Measurements from ENCODE around the gene TSC2.
"Not testable (repeated sequence)": the region's sequence is repeated elsewhere in the genome, so short reads cannot be mapped to it uniquely, and the experiment has no call there.

TSC2 gene

DNA sequence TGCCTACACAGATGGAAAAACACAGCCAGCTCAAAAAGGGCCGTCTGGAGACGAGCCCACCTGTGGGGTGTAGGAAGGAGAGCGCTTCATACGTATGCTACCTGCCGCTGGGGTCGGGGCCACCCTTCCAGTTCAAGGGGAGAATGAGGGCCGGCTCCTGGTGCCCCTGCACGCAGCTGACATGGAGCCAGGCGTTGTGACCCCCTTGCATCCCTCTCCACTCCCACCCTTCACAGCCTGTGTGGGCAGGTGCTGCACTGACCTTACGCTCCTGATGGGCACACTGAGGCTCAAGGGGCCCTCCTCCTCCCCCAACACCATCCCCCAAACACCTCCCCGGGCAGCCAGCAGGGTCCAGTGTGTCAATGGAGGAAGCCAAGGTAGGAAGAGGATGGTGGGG is 77.8 kb downstream of the TSC2 start:
- DNase-seq, result not testable (repeated sequence)

DNA sequence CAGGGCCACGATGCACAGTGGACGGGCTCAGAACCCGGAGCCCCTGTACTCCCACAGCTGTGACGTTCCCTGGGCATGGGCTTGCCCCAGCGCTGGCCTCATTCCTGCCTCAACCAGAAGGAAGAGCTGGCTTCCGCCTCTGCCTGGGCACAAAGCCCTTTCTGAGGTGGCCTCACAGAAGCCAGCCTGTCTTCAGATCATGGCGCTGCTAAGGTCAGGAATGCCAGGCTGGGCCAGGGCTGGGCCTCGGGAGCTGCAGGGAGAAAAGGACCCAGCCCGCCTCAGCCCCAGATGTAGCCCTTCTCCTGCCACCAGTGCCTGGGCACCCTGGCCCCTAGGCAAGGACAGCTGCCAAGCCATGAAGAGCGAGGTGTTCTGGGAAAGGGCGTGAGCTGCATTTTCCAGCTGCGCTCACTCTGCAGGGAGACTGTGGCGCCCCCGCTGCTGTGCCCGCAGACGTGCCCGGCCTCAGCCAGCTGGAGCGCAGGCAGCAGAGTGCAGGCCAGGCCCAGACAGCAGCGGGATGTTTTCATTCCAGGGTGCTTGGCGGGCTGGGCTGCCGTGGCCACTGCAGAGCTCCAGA is 78.5 kb downstream of the TSC2 start:
- DNase-seq, result not testable (repeated sequence)

DNA sequence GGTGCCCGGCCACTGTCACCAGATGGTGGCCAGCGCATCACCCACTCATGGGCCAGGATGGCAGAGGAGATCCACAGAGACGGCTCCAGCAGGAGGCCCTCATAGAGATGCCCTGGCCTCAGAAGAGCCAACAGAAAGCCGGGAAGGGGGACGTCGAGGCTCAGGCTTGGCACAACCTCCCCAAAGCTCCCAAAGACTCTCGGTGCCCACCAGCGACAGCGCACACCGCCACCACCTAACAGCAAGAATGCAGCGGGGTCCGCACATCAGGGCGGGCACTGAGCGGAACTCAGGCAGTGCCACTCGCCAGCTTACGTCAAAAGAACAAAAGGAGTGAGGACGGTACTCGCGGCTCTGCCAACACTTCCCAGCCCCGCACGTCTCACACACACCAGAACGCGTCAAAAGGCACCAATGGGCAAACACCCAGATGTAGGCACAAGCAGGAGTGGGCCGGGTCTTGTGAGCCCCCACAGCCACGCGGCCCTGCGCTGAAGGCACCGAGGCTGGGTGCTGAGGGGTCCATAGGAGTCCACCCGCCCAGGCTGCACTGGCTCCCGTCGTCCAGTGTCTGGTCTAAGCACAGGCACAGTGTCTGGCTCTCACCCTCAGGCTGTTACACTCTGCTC is 79.3 kb downstream of the TSC2 start:
- DNase-seq, result peak in 1 of 2 donors; percentile 11

DNA sequence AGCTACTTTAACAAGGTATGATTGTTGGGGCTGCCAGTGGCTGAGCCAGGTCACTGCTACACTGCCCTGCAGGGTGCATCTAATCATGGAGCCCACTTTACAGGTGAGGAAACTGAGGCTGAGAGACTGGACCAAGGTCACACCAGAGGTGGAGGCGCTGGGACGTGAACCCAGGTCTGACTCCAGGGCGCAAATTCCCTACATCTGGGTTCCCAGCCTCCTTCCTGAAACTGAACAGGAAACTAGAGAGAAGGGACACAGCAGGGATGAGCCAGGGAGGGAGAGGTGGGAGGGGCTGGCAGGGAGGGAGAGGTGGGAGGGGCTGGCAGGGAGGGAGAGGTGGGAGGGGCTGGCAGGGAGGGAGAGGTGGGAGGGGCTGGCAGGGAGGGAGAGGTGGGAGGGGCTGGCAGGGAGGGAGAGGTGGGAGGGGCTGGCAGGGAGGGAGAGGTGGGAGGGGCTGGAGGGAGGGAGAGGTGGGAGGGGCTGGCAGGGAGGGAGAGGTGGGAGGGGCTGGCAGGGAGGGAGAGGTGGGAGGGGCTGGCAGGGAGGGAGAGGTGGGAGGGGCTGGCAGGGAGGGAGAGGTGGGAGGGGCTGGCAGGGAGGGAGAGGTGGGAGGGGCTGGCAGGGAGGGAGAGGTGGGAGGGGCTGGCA is 80.0 kb downstream of the TSC2 start:
- DNase-seq, result peak; percentile 45 to 47

DNA sequence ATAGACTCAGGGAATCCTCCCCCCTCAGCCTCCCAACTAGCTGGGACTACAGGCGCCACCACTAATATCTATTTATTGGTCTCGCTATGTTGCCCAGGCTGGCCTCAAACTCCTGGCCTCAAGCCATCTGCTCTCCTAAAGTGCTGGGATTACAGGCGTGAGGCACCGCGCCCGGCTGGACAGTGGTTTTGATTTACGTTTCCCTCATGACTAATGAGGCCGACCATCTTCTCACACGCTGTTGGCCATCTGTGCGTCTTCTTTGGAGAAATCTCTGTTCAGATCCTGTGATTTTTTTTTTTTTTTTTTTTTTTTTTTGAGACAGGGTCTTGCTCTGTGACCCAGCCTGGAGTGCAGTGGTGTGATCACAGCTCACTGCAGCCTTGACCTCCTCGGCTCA is 81.5 kb downstream of the TSC2 start:
- DNase-seq, result not testable (repeated sequence)

DNA sequence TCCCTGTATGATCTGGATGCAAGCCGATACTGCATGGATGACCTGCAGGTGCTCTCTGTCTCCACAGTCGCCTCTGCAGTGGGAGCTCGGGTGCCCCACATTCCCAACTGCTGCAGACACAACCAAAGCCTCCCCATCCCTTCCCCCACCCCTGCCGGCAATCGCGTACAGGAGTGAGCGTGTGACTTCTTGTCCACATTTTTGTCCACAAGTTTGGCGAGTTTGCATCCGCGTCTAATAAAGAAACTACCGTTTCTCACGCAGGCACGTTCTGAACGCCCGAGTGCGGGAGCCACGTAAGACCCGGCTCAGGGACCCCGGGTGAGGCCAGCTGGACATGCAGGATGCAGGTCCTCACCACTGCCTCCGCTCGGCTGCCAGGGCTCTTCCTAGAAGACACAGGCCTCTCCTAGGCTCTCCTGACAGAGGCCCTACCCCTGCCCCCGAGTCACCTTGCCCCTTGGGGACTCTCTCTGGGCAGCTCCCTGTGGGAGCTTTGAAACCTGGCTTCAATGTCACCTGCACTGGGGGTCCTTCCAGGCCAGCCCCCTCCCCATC is 82.2 kb downstream of the TSC2 start:
- DNase-seq, result not testable (repeated sequence)

DNA sequence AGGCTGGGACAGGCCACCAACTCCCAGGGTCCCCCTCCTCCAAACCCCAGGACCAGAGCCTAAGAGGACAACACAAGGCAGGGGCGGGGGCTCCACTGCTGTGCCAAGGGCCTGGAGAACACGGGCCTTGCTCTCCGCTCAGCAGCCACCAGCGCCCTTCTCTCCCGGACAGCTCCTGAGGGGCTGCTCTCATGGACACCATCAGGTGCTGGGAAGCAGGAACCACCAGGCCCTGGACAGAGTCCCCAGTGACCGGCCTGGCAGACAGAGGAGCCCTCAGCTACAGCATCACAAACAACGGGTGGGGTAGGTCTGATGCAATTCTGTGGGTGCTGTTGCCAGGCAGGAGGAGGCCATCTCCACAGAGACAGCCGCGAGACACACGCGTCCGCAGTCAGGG is 86.0 kb downstream of the TSC2 start:
- not testable (repeated sequence) for DNase-seq

DNA sequence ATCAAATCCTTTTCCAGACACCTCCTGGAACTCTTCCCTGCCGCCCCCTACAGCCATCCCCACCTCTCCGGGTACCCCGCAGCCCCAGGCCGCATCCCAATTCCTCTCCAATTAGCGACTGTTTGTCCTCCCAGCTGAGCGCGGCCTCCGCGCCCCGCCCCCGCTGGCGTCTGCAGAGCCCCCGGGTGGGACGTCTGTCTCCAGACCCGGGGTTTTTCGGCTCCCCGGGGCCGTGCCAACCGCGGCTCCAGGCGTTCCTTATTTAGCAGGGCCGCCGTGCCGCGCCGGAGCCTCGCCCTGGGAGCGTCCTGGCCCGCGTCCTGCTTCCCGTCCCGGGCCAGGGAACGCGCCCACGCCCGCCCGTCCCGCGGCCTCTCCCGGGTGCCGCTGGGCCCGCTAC is 87.3 kb downstream of the TSC2 start:
- not testable (repeated sequence) for DNase-seq

DNA sequence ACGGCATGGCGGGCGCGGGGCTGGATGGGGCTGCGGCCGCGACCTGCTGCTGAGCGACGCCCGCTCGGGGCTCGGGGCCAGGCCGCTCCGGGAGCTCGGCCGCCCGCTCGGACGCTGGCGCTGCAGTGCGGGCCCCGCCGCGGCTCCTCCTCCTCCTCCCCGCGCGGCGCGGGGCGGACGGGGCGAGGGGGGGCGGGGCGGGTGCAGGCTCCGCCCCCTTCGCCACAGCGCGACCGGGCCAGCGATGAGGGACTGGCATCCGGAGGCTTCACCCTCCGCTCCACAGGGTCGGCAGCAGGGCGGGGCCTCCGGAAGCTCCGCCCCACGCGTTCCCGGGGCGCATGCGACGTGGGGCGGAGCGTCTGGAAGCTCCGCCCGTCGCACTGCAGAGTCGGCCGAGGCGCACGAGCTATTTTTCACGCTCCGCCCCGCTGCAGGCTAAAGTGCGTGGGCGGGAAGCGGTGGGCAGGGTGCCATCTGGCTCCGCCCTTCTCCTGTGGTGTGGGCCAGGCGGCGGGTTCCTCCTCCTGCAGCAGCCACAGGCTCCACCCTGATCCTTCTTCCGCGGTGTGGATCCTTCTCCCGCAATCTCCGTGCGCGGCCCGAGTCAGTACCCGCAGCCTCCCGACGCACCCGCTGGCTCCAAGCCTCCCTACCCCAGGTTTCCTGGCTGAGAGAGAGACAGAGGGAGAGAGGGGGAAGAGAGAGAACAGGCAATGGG is 88.1 kb downstream of the TSC2 start, which contains the start of gene PKD1:
Gene PKD1 (minus strand): TSS at position 129 of the 721 bp plus-strand sequence. CDS start 209 bp downstream, outside the sequence.
- peak; percentile 99 for DNase-seq
